ENCODE results near the gene TEDDM1. TPM values are rescaled to one million over a fixed set of nuclear protein-coding genes. Genes with fewer than 3 reads are reported as not detected.

Gene TEDDM1
- total RNA-seq, 1 donor from 2014 or later: not detected

DNA sequence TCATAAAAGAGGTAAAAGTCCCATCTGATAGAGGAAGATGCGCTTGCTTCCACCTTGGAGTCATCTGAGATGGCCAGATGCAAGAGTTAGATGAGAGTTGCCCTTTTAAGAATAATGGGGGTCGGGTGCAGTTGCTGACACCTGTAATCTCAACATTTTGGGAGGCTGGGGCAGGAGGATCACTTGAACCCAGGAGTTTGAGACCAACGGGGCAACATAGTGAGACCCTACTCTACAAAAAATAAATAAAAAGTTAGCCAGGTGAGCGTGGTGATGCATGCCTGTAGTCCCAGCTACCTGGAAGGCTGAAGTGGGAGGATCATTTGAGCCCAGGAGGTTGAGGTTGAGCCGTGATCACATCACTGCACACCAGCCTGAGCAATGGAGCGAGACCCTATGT is 13.5 kb upstream of the TEDDM1 start:
- CTCF ChIA-PET: no interaction called here
- H3K36me3 Mint-ChIP-seq (ENCODE audit: low read depth): no peaks in the 10 kb centered on the region
- TF ChIP-seq, protein P1, sequence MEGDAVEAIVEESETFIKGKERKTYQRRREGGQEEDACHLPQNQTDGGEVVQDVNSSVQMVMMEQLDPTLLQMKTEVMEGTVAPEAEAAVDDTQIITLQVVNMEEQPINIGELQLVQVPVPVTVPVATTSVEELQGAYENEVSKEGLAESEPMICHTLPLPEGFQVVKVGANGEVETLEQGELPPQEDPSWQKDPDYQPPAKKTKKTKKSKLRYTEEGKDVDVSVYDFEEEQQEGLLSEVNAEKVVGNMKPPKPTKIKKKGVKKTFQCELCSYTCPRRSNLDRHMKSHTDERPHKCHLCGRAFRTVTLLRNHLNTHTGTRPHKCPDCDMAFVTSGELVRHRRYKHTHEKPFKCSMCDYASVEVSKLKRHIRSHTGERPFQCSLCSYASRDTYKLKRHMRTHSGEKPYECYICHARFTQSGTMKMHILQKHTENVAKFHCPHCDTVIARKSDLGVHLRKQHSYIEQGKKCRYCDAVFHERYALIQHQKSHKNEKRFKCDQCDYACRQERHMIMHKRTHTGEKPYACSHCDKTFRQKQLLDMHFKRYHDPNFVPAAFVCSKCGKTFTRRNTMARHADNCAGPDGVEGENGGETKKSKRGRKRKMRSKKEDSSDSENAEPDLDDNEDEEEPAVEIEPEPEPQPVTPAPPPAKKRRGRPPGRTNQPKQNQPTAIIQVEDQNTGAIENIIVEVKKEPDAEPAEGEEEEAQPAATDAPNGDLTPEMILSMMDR (IDR thresholded peaks at IDR 0.05): no peak
- intact Hi-C loops (cut with micrococcal nuclease): no loop called here
- POLR2A ChIA-PET: no interaction called here
- H3K27ac Mint-ChIP-seq: no peak overlapping the region
- peaks cover 11% of the 10 kb centered on the region for H3K27me3 Mint-ChIP-seq
- ATAC-seq (ENCODE audit: low read depth): no peak
- no peaks in the 10 kb centered on the region for H3K9me3 Mint-ChIP-seq
- H3K4me3 Mint-ChIP-seq: no peak overlapping the region
- DNase-seq: no peak
- no peaks in the 10 kb centered on the region for H3K4me1 Mint-ChIP-seq

DNA sequence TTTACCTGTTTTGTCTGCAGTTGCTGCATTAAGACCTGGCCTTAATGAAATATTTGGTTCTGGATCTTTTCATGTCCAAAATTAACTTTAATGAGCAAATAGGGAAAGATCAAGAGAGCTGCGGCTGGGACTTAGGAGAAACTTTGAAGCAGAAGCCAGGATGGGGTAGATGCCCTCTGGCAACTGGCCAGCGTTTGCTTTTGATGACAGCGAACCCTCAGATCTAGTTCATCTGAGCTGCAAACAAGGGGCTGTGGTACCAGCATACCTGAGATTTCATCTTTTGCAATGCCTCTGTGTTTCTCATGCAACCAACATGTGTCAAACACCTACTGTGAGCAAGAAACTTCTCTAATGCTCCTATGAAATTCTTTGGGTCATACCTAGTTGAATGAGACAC is 13.0 kb upstream of the TEDDM1 start:
- TF ChIP-seq, protein P1 (IDR thresholded peaks at IDR 0.05): no peak
- Mint-ChIP-seq H3K4me3 (no peak overlapping the region), H3K9me3 (no peaks in the 10 kb centered on the region), H3K36me3 (ENCODE audit: low read depth) (no peaks in the 10 kb centered on the region), H3K27me3 (peaks cover 11% of the 10 kb centered on the region), H3K4me1 (no peaks in the 10 kb centered on the region), H3K27ac (no peak overlapping the region)
- intact Hi-C loops (cut with micrococcal nuclease): no loop called here
- DNase-seq (no peak), ATAC-seq (ENCODE audit: low read depth) (no peak)
- ChIA-PET CTCF (interaction anchor here (1.6 kb wide), 1 partner anchor 17 kb away, joined by 4 read pairs; no protein-coding TSS in a partner anchor), POLR2A (no interaction called here)

DNA sequence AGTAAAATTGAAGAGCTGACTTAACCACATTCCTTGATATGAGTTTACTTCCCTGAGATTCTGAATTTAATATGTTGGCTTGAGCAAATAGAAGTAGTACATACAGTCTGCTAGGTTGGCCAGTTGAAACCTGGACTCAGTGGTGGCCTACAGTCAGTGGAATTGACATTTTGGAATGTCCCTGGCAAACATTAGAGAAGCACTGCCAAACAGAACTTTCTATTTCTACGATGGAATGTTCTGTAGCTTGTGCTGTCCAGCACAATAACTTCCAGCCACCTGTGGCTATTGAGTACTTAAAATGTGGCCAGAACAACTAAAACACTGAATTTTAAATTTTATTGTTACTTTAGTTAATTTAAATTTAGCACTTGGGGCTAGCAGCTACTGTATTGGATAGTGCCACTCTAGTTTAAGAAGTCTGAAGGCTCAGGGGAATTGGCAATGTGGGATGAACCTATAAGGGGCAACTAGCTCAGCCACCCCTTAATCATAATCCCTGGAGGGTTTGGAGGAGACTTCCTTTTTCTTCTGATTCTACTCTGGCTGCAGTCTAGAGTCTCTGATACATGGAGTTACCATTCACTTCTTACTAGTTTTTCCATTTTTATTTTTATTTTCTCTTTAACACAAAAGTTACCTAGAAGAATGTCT is 10.3 kb upstream of the TEDDM1 start:
- POLR2A ChIA-PET: no interaction called here
- CTCF ChIA-PET: no interaction called here
- Mint-ChIP-seq H3K4me1 (no peaks in the 10 kb centered on the region), H3K36me3 (ENCODE audit: low read depth) (no peaks in the 10 kb centered on the region), H3K27ac (no peak overlapping the region), H3K9me3 (no peaks in the 10 kb centered on the region), H3K27me3 (peaks cover 15% of the 10 kb centered on the region), H3K4me3 (no peak overlapping the region)
- TF ChIP-seq, protein P1 (IDR thresholded peaks at IDR 0.05): no peak
- intact Hi-C loops (cut with micrococcal nuclease): no loop called here
- DNase-seq (no peak), ATAC-seq (ENCODE audit: low read depth) (no peak)

DNA sequence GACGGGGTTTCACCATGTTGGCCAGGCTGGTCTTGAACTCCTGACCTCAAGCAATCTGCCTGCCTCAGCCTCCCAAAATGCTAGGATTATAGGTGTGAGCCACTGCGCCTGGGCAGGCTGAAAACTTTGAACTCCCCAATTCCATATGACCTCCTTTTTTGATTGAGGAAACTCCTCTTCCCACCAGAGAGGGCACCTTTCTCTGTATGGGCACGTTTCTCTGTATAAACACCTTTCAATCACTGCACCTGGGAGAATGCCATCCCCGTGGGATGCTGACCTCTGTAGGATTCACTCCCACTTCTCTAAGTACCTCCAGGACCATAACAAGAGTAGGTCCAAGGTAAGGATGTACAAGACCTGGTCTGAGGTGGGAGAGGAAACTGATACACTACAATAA is 9.7 kb upstream of the TEDDM1 start:
- no peaks in the 10 kb centered on the region for H3K4me1 Mint-ChIP-seq
- ChIA-PET CTCF (no interaction called here), POLR2A (no interaction called here)
- TF ChIP-seq, protein P1 (IDR thresholded peaks at IDR 0.05): no peak
- H3K36me3 Mint-ChIP-seq (ENCODE audit: low read depth): no peaks in the 10 kb centered on the region
- no peak overlapping the region for H3K27ac Mint-ChIP-seq
- DNase-seq (no peak), ATAC-seq (ENCODE audit: low read depth) (no peak)
- H3K9me3 Mint-ChIP-seq: no peaks in the 10 kb centered on the region
- no peak overlapping the region for H3K4me3 Mint-ChIP-seq
- H3K27me3 Mint-ChIP-seq: peaks cover 12% of the 10 kb centered on the region
- intact Hi-C loops (cut with micrococcal nuclease): no loop called here

DNA sequence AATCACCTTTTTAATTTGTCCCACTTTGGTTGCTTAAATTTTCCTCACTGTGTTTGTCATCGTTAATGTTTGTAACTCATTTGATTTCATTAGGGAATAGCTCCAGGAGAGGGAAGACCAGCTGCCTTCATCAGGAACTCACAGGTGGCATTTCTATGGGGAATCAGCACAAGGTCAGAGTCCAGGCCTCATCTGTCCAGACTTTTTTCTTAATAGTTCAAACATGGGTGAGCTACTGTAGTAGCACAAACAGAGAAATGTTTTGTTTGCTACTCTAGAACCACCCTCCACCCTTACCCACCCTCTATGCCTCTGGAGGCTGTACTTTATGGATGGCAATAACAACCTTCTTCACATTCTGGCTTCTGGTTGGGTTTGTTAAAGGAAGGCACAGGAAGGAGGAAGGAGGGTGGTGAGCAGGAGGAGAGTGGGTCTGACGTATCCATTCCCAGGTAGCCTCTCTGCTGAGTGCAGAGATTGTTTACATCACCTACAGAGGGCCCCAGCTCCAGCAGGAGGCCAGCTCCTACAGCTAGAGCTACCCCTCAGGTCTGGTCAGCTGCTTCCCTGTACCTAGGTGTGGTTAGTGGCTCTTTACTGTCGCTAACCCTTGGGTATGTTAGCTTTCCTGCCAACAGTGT is 8.1 kb upstream of the TEDDM1 start:
- intact Hi-C loops (cut with micrococcal nuclease): no loop called here
- no peak overlapping the region for H3K27ac Mint-ChIP-seq

More for the DNA sequence above, 8.1 kb upstream of the TEDDM1 start:
- ATAC-seq (ENCODE audit: low read depth): no peak
- H3K27me3 Mint-ChIP-seq: peaks cover 8% of the 10 kb centered on the region
- H3K4me3 Mint-ChIP-seq: no peak overlapping the region
- no peak for DNase-seq
- no peaks in the 10 kb centered on the region for H3K36me3 Mint-ChIP-seq (ENCODE audit: low read depth)
- CTCF ChIA-PET: interaction anchor here (1.4 kb wide), 1 partner anchor 266 kb away, joined by 6 read pairs; no protein-coding TSS in a partner anchor
- POLR2A ChIA-PET: no interaction called here
- TF ChIP-seq, protein P1 (IDR thresholded peaks at IDR 0.05): no peak
- H3K4me1 Mint-ChIP-seq: no peaks in the 10 kb centered on the region
- no peaks in the 10 kb centered on the region for H3K9me3 Mint-ChIP-seq

Measured in activated B cell treated with CpG ODN at 0.5 μM for 24 hours (primary cell).